HCT116 (cell line): Measurements from ENCODE around the gene ILF2. TPM values are rescaled to one million over a fixed set of nuclear protein-coding genes. Genes with fewer than 3 reads are reported as not detected.

Experiments used
- ATAC-seq: fragments of 200-7000 bp; cut with Tn5 transposase; 2 replicates; pipeline ENCODE4 v1.9.1; 2020; ENCODE audit warnings: mild to moderate bottlenecking, moderate library complexity
- BruUV-seq: library from RNA; stranded (reverse); fragments of 400-500 nt; replicated peaks from 2 replicates; lab custom pipeline; 2021; lab: Mats Ljungman, UMichigan
- CTCF ChIA-PET: fragments of 300-600 bp; sonication (Branson Sonifier 250); formaldehyde crosslinking; loops from one replicate; lab custom pipeline; 2021; ENCODE audit warnings: antibody characterized with exemption; lab: Charles Lee
- POLR2A ChIA-PET: fragments of 300-600, 350-600 bp; sonication (Branson Sonifier 250); formaldehyde crosslinking; loops from one replicate; lab custom pipeline; 2021; ENCODE audit warnings: antibody characterized with exemption; lab: Charles Lee
- RAD21 ChIA-PET, 2 experiments: fragments of 300-600 bp; sonication (Branson Sonifier 250); formaldehyde crosslinking; loops; one replicate each; lab custom pipeline; 2023; ENCODE audit warnings: low total read pairs in 2 of 2; ENCODE audit not compliant: uncharacterized antibody in 2 of 2, unreplicated experiment in 2 of 2, low non-redundant PET in 1 of 2; lab: Charles Lee
- DNase-seq: peaks from one replicate; pipeline ENCODE4 v3.0.0-alpha.2; 2010; ENCODE audit warnings: low read depth, low spot score
- H2AFZ ChIP-seq: fragments of 200-600 bp; shearing (Covaris generic), sonication (generic); 2 replicates; pipeline ENCODE4 v1.6.1; 2017; ENCODE audit warnings: low read depth, mixed run types, mixed read lengths, antibody characterized with exemption, low read length; ENCODE audit not compliant: poor library complexity, severe bottlenecking
- H3K27ac ChIP-seq: 2 replicates; pipeline ENCODE4 v1.5.1; 2012; ENCODE audit warnings: low read depth, low read length
- H3K27me3 ChIP-seq: fragments of 200-600 bp; sonication (generic); 2 replicates; pipeline ENCODE4 v1.6.1; 2016; ENCODE audit warnings: mixed run types, low read length, mixed read lengths; ENCODE audit not compliant: insufficient read depth
- H3K36me3 ChIP-seq, 2 experiments: fragments of 200-500 bp in 1 of 2; fragments of 200-600 bp in 1 of 2; sonication (Bioruptor generic) in 1 of 2; sonication (generic) in 1 of 2; 2 replicates each; pipeline versions ENCODE4 v1.5.1 to v1.6.1; 2014 to 2016; ENCODE audit warnings: low read length in 2 of 2, inconsistent platforms in 1 of 2, mixed read lengths in 1 of 2, mixed run types in 1 of 2; ENCODE audit not compliant: insufficient read depth in 2 of 2, control insufficient read depth in 1 of 2
- H3K4me1 ChIP-seq, 2 experiments: fragments of 200-600 bp in 1 of 2; sonication (generic) in 1 of 2; 2 replicates each; pipeline versions ENCODE4 v1.5.1 to v1.6.1; 2012 to 2017; ENCODE audit warnings: low read length in 2 of 2, inconsistent platforms in 1 of 2, mild to moderate bottlenecking in 1 of 2, mixed read lengths in 1 of 2, mixed run types in 1 of 2, moderate library complexity in 1 of 2; ENCODE audit not compliant: insufficient read depth in 2 of 2, control insufficient read depth in 1 of 2
- H3K4me2 ChIP-seq: fragments of 200-600 bp; sonication (generic); 2 replicates; pipeline ENCODE4 v1.6.1; 2017; ENCODE audit warnings: mixed run types, low read length, mixed read lengths
- H3K4me3 ChIP-seq, 2 experiments: fragments of 200-600 bp in 1 of 2; sonication (generic) in 1 of 2; replicated peaks in 1 of 2; 2 replicates each; pipeline ENCODE4 v1.5.1; 2011 to 2016; ENCODE audit warnings: low read length in 2 of 2, control low read depth in 1 of 2, low read depth in 1 of 2, mild to moderate bottlenecking in 1 of 2, mixed read lengths in 1 of 2, mixed run types in 1 of 2
- H3K79me2 ChIP-seq: fragments of 200-600 bp; sonication (generic); 2 replicates; pipeline ENCODE4 v1.6.1; 2017; ENCODE audit warnings: mild to moderate bottlenecking, mixed run types, low read length, moderate library complexity, mixed read lengths; ENCODE audit not compliant: insufficient read depth
- H3K9ac ChIP-seq: fragments of 200-600 bp; sonication (generic); 2 replicates; pipeline ENCODE4 v1.6.1; 2016; ENCODE audit warnings: low read length, mixed read lengths
- H3K9me2 ChIP-seq: fragments of 200-600 bp; sonication (generic), shearing (Covaris generic); 2 replicates; pipeline ENCODE4 v1.6.1; 2017; ENCODE audit warnings: mixed run types, mild to moderate bottlenecking, moderate library complexity; ENCODE audit not compliant: insufficient read depth
- H3K9me3 ChIP-seq, 2 experiments: fragments of 200-500 bp in 1 of 2; fragments of 200-600 bp in 1 of 2; sonication (Bioruptor generic) in 1 of 2; sonication (generic) in 1 of 2; 2 replicates each; pipeline ENCODE4 v1.6.1; 2014 to 2017; ENCODE audit warnings: low read length in 2 of 2, mixed read lengths in 2 of 2, inconsistent platforms in 1 of 2, low read depth in 1 of 2, mild to moderate bottlenecking in 1 of 2, mixed run types in 1 of 2, moderate library complexity in 1 of 2; ENCODE audit not compliant: control insufficient read depth in 1 of 2, insufficient read depth in 1 of 2
- H4K20me1 ChIP-seq: fragments of 200-600 bp; sonication (generic), shearing (Covaris generic); 2 replicates; pipeline ENCODE4 v1.6.1; 2017; ENCODE audit warnings: mixed run types, mild to moderate bottlenecking, moderate library complexity; ENCODE audit not compliant: insufficient read depth
- CEBPB ChIP-seq: IDR thresholded peaks from 2 replicates; pipeline ENCODE4 v1.6.1; 2012; ENCODE audit warnings: low read depth
- CTCF ChIP-seq, 3 experiments: fragments of 200-600 bp in 1 of 3; sonication (generic) in 1 of 3; IDR thresholded peaks in 2 of 3; conservative IDR thresholded peaks in 1 of 3; 2 replicates each; pipeline ENCODE4 v1.5.1; 2012 to 2017; ENCODE audit warnings: low read depth in 2 of 3, low read length in 2 of 3, antibody characterized with exemption in 1 of 3, borderline replicate concordance in 1 of 3, control low read depth in 1 of 3, mild to moderate bottlenecking in 1 of 3, mixed read lengths in 1 of 3, mixed run types in 1 of 3, moderate library complexity in 1 of 3; ENCODE audit not compliant: insufficient read depth in 1 of 3
- EZH2 ChIP-seq: fragments of 200-600 bp; sonication (generic); IDR thresholded peaks from 2 replicates; pipeline ENCODE4 v1.6.1; 2017; ENCODE audit warnings: antibody characterized with exemption, mixed run types
- EZH2phosphoT487 ChIP-seq: fragments of 200-600 bp; IDR thresholded peaks from 2 replicates; pipeline ENCODE4 v1.6.1; 2018; ENCODE audit warnings: antibody characterized with exemption, borderline replicate concordance
- JUND ChIP-seq: IDR thresholded peaks from 2 replicates; pipeline ENCODE4 v1.6.1; 2012
- MAX ChIP-seq: IDR thresholded peaks from 2 replicates; pipeline ENCODE4 v1.6.1; 2012
- RAD21 ChIP-seq: IDR thresholded peaks from 2 replicates; pipeline ENCODE4 v1.6.1; 2012; ENCODE audit warnings: low read depth, mild to moderate bottlenecking
- SRF ChIP-seq: IDR thresholded peaks from 2 replicates; pipeline ENCODE4 v1.6.1; 2012; ENCODE audit warnings: low read depth
- ZNF274 ChIP-seq: fragments of 200-500 bp; sonication (Bioruptor generic); IDR thresholded peaks from 2 replicates; pipeline ENCODE4 v1.6.1; 2014; ENCODE audit warnings: mild to moderate bottlenecking, low read depth, low read length, inconsistent platforms
- intact Hi-C: fragments of 100-400 bp; cut with micrococcal nuclease; formaldehyde crosslinking; loops from 2 replicates; pipeline ENCODE4 v1.10.0; 2022
- total RNA-seq: library from RNA; stranded (reverse); gene quantifications from one replicate; pipeline ENCODE4 v1.2.1, GENCODE V29; 2021; ENCODE audit not compliant: unreplicated experiment

The ILF2 gene
- total RNA-seq, 1 experiment from 2014 or later: 335 TPM

DNA sequence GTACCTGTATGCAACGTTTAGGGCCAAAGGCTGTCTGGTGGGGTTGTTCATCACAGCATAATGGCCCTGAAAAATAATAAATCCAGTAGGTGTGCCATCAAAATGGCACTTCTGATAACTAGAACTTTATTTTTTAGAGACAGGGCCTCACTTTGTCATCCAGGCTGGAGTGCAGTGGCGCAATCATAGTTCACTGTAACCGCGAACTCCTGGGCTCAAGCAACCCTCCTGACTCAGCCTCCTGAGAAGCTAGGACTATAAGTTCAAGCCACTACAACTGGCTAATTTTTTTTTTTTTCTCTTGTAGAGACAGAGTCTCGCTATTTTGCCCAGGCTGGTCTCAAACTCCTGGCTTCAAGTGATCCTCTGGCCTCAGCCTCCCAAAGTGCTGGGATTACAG lies 7.6 kb downstream of the ILF2 start (continued):
- TF ChIP-seq CTCF (IDR thresholded peaks at IDR 0.05 in 2 of 3, conservative IDR thresholded peaks at IDR 0.05 in 1 of 3; ENCODE audit: borderline replicate concordance in 1 of 3, insufficient read depth in 1 of 3, low read depth in 2 of 3, low read length in 2 of 3) (no peak), SRF (no peak), JUND (no peak), EZH2phosphoT487 (no peak), CEBPB (no peak), RAD21 (no peak), ZNF274 (no peak)

- DNase-seq: no peak
- TSS peak; percentile 31 for BruUV-seq
- POLR2A ChIA-PET: interaction anchor here (0.9 to 3.0 kb wide), 2 partner anchors 9 to 28 kb away, joined by 3 to 8 read pairs; partner anchors contain the start of gene CHTOP
- TF ChIP-seq JUND (0 out of 2 replicates have a peak, but pooled peaks have one; percentile 2), EZH2 (no peak), MAX (no peak)
- H3K4me1 ChIP-seq: peaks cover 10 to 22% of the 10 kb centered on the region in 2 experiments; a peak in 3 of 4 replicates
- H3K27ac ChIP-seq: no peak overlapping the region
- intact Hi-C loops: no loop called here
- H3K36me3 ChIP-seq: peaks cover 57 to 64% of the 10 kb centered on the region in 2 experiments
- H2AFZ ChIP-seq: no peak overlapping the region
- no peak overlapping the region for H3K9ac ChIP-seq
- no peak overlapping the region for H3K4me2 ChIP-seq
- peaks cover 43% of the 10 kb centered on the region for H3K79me2 ChIP-seq
- H3K9me2 ChIP-seq: no peaks in the 10 kb centered on the region
- no peaks in the 10 kb centered on the region for H3K9me3 ChIP-seq
- RAD21 ChIA-PET: no interaction called here
- H3K4me3 ChIP-seq: no peak overlapping the region
- H3K27me3 ChIP-seq: no peaks in the 10 kb centered on the region
- ATAC-seq: no peak
- CTCF ChIA-PET: no interaction called here
- H4K20me1 ChIP-seq: no peaks in the 10 kb centered on the region; the same call in 1 of the 2 replicates
Measured at GRCh38 chr1:153662269-153662668, 8.5 kb downstream of the ILF2 start.
